GM12878 (cell line): ENCODE results near the gene TCP11. TPM values are rescaled to one million over a fixed set of nuclear protein-coding genes. Genes with fewer than 3 reads are reported as not detected.
A peak's percentile ranks its signal among the peaks of the same experiment; 100 is the strongest.

Experiments
- ATAC-seq: fragments of 200-7000 bp; cut with Tn5 transposase; 3 replicates; pipeline ENCODE4 v1.9.1; 2020; ENCODE audit warnings: mild to moderate bottlenecking, moderate library complexity
- BruUV-seq: library from RNA; stranded (reverse); fragments of 400-500 nt; replicated peaks from 2 replicates; lab custom pipeline; 2021; lab: Mats Ljungman, UMichigan
- CTCF ChIA-PET: fragments of 300-600 bp; sonication (Branson Sonifier 250); formaldehyde crosslinking; extraction: SDS; loops from one replicate; lab custom pipeline; 2021; ENCODE audit warnings: inconsistent platforms; lab: Yijun Ruan, JAX
- POLR2A ChIA-PET: fragments of 350-600 bp; formaldehyde crosslinking; extraction: SDS; loops from one replicate; lab custom pipeline; 2021; ENCODE audit warnings: inconsistent platforms; lab: Charles Lee
- RAD21 ChIA-PET: fragments of 300-600 bp; sonication (Branson Sonifier 250); formaldehyde crosslinking; loops from one replicate; lab custom pipeline; 2023; ENCODE audit warnings: antibody characterized with exemption; ENCODE audit not compliant: unreplicated experiment; lab: Charles Lee
- SMC1A ChIA-PET: fragments of 300-600 bp; sonication (Branson Sonifier 250); formaldehyde crosslinking; loops from one replicate; lab custom pipeline; 2023; ENCODE audit not compliant: unreplicated experiment, uncharacterized antibody; lab: Charles Lee
- DNase-seq: peaks from one replicate; pipeline ENCODE4 v3.0.0-alpha.2; 2011; ENCODE audit warnings: low read depth, low spot score
- FAIRE-seq: peaks from 3 replicates; lab custom pipeline; 2011; peaks lifted over from hg19 to GRCh38; lab: Jason Lieb, UNC
- H2AFZ ChIP-seq: 2 replicates; pipeline ENCODE4 v1.6.0; 2011; ENCODE audit warnings: low read depth, low read length, control low read depth; ENCODE audit not compliant: control insufficient read depth
- H3K27ac ChIP-seq: 2 replicates; pipeline ENCODE4 v1.5.1; 2011; ENCODE audit warnings: control low read depth; ENCODE audit not compliant: control insufficient read depth, insufficient read depth
- H3K27me3 ChIP-seq, 2 experiments: replicated peaks in 1 of 2; 2 replicates each; pipeline versions ENCODE4 v1.6.0 to v1.6.1; 2011; ENCODE audit warnings: low read length in 1 of 2; ENCODE audit not compliant: control insufficient read depth in 2 of 2, insufficient read depth in 2 of 2
- H3K36me3 ChIP-seq, 2 experiments: 2 replicates each; pipeline ENCODE4 v1.5.1; 2011; ENCODE audit warnings: low read length in 1 of 2; ENCODE audit not compliant: control insufficient read depth in 2 of 2, insufficient read depth in 2 of 2
- H3K4me1 ChIP-seq: 2 replicates; pipeline ENCODE4 v1.6.1; 2011; ENCODE audit warnings: mild to moderate bottlenecking, low read length, moderate library complexity, mixed read lengths; ENCODE audit not compliant: control insufficient read depth, insufficient read depth
- H3K4me2 ChIP-seq: 2 replicates; pipeline ENCODE4 v1.6.0; 2011; ENCODE audit warnings: control low read depth; ENCODE audit not compliant: control insufficient read depth, insufficient read depth
- H3K4me3 ChIP-seq: fragments of 200-600 bp; sonication (generic); 2 replicates; pipeline ENCODE4 v1.5.1; 2016
- H3K79me2 ChIP-seq: 2 replicates; pipeline ENCODE4 v1.6.0; 2011; ENCODE audit warnings: low read length; ENCODE audit not compliant: control insufficient read depth, insufficient read depth
- H3K9ac ChIP-seq: 2 replicates; pipeline ENCODE4 v1.8.0; 2011; ENCODE audit warnings: low read length, control low read depth, mixed read lengths; ENCODE audit not compliant: control insufficient read depth, insufficient read depth
- H3K9me3 ChIP-seq: replicated peaks from 3 replicates; pipeline ENCODE4 v1.5.1; 2011; ENCODE audit warnings: mild to moderate bottlenecking, low read length; ENCODE audit not compliant: control insufficient read depth, insufficient read depth
- H4K20me1 ChIP-seq: 2 replicates; pipeline ENCODE4 v1.6.0; 2011; ENCODE audit not compliant: control insufficient read depth, insufficient read depth
- BRCA1 ChIP-seq: IDR thresholded peaks from 2 replicates; pipeline ENCODE4 v1.6.1; 2011; ENCODE audit warnings: low read depth, low read length, improper control_type of control experiment
- CHD2 ChIP-seq: IDR thresholded peaks from 2 replicates; pipeline ENCODE4 v1.6.1; 2011; ENCODE audit warnings: low read depth, low read length, improper control_type of control experiment, borderline replicate concordance
- CREB1 ChIP-seq: IDR thresholded peaks from 2 replicates; pipeline ENCODE4 v1.6.1; 2012; ENCODE audit warnings: low read depth, mild to moderate bottlenecking, inconsistent platforms
- FOXK2 ChIP-seq: fragments of 450-650 bp; IDR thresholded peaks from 2 replicates; pipeline ENCODE4 v1.6.1; 2017; ENCODE audit warnings: mild to moderate bottlenecking, moderate library complexity
- HSF1 ChIP-seq: fragments of 150-350 bp; IDR thresholded peaks from 2 replicates; pipeline ENCODE4 v1.6.1; 2014; ENCODE audit warnings: mild to moderate bottlenecking, low read depth, low read length
- KLF5 ChIP-seq: fragments of 450-650 bp; IDR thresholded peaks from 2 replicates; pipeline ENCODE4 v1.6.1; 2014; ENCODE audit warnings: mild to moderate bottlenecking; ENCODE audit not compliant: partially characterized antibody
- NFIC ChIP-seq: IDR thresholded peaks from 2 replicates; pipeline ENCODE4 v1.6.1; 2012; ENCODE audit warnings: low read depth, mild to moderate bottlenecking, inconsistent platforms, low read length, moderate library complexity
- PML ChIP-seq: IDR thresholded peaks from 2 replicates; pipeline ENCODE4 v1.6.1; 2012; ENCODE audit warnings: low read length, inconsistent platforms
- RBBP5 ChIP-seq: fragments of 200-600 bp; sonication (generic); conservative IDR thresholded peaks from 2 replicates; pipeline ENCODE4 v1.6.1; 2016
- REST ChIP-seq: IDR thresholded peaks from 2 replicates; pipeline ENCODE4 v1.6.1; 2012; ENCODE audit warnings: mild to moderate bottlenecking, low read depth, low read length
- RFX5 ChIP-seq: IDR thresholded peaks from 2 replicates; pipeline ENCODE4 v1.6.1; 2011; ENCODE audit warnings: low read depth, low read length, improper control_type of control experiment
- SUZ12 ChIP-seq: fragments of 200-600 bp; sonication (generic); IDR thresholded peaks from one replicate; pipeline ENCODE4 v1.6.1; 2018; ENCODE audit warnings: antibody characterized with exemption, mild to moderate bottlenecking; ENCODE audit not compliant: unreplicated experiment
- TCF3 ChIP-seq: IDR thresholded peaks from 2 replicates; pipeline ENCODE4 v1.6.1; 2012; ENCODE audit warnings: low read depth, mild to moderate bottlenecking, low read length, borderline replicate concordance; ENCODE audit not compliant: insufficient read depth
- WGBS: methylation state at CpG from one replicate; pipeline ENCODE4 v1.1.6; 2016; ENCODE audit warnings: low lambda C conversion rate; ENCODE audit not compliant: insufficient replicate concordance, insufficient coverage; ENCODE audit errors: missing lambda C conversion rate; 5-methylcytosine and 5-hydroxymethylcytosine counted together
- in situ Hi-C: fragments of 300-500 bp; cut with MboI; formaldehyde crosslinking; loops from 9 replicates; pipeline ENCODE4 v1.14.3; 2018; ENCODE audit warnings: mixed read lengths
- intact Hi-C: fragments of 100-400 bp; cut with micrococcal nuclease; formaldehyde crosslinking; loops from one replicate; pipeline ENCODE4 v1.14.2; 2022; ENCODE audit not compliant: unreplicated experiment
- polyA plus RNA-seq, 11 experiments: library from polyadenylated mRNA; depleted of rRNA in 4 of 11; unstranded in 6 of 11; stranded (reverse) in 5 of 11; fragments of >200 nt; fragmentation: Nextera tagmentation in 4 of 11; fragmentation: Illumina TruSeq in 1 of 11; extraction: Ambion mirVana in 4 of 11; extraction: Trizol in 1 of 11; gene quantifications; 1 replicate in 1 of 11; 2 replicates in 10 of 11; pipeline versions ENCODE4 v1.2.1 to v1.2.3, GENCODE V29; 2011 to 2016; ENCODE audit warnings: inconsistent platforms in 2 of 11, missing spikeins in 2 of 11, low read depth in 1 of 11
- total RNA-seq, 4 experiments: library from RNA; depleted of rRNA in 3 of 4; stranded (reverse); fragments of >200 nt in 3 of 4; fragmentation: Illumina TruSeq in 1 of 4; extraction: Trizol in 1 of 4; gene quantifications; 2 replicates each; pipeline versions ENCODE4 v1.2.1 to v1.2.3, GENCODE V29; 2013 to 2021

Gene TCP11
- total and polyA plus RNA-seq, 10 of the 15 experiments (the other 5 are each of a cell fraction or from before 2014, with no cell fraction given): not detected

GRCh38 chr6:35174088-35174434, 32.9 kb upstream of the TCP11 start:
- ATAC-seq (peak; percentile 63), FAIRE-seq (no peak), DNase-seq (no peak)
- in situ Hi-C loops: no loop called here
- Histone ChIP-seq H3K9me3 (no peaks in the 10 kb centered on the region; the same call in 2 of the 3 replicates), H4K20me1 (no peaks in the 10 kb centered on the region), H3K36me3 (no peaks in the 10 kb centered on the region), H3K9ac (no peak overlapping the region), H3K27me3 (no peaks in the 10 kb centered on the region; a peak in 1 of 4 replicates), H3K4me1 (peaks cover 6% of the 10 kb centered on the region), H3K27ac (no peak overlapping the region), H3K79me2 (no peaks in the 10 kb centered on the region), H3K4me3 (no peak overlapping the region), H2AFZ (no peak overlapping the region), H3K4me2 (no peak overlapping the region)
- BruUV-seq: no TSS peak
- intact Hi-C loops: no loop called here
- SMC1A ChIA-PET: no interaction called here
- RAD21 ChIA-PET: no interaction called here
- POLR2A ChIA-PET: no interaction called here
- WGBS: 0% methylated on average over 2 of the region's 2 CpGs
- TF ChIP-seq SUZ12: no peak
- no peak for TF ChIP-seq FOXK2
- CTCF ChIA-PET: interaction anchor here (1.5 kb wide), 2 partner anchors 31 to 35 kb away, joined by 3 to 8 read pairs; no protein-coding TSS in a partner anchor

GRCh38 chr6:35173427-35174087, 32.4 kb upstream of the TCP11 start:
- in situ Hi-C loops: no loop called here
- intact Hi-C loops: no loop called here
- H2AFZ ChIP-seq: no peak overlapping the region
- no peak overlapping the region for H3K4me3 ChIP-seq
- no peak overlapping the region for H3K27ac ChIP-seq
- no TSS peak for BruUV-seq
- H3K9me3 ChIP-seq: no peaks in the 10 kb centered on the region; the same call in 2 of the 3 replicates
- ChIA-PET RAD21 (no interaction called here), SMC1A (no interaction called here), CTCF (interaction anchor here (1.5 kb wide), 2 partner anchors 32 to 34 kb away, joined by 3 to 8 read pairs; no protein-coding TSS in a partner anchor), POLR2A (no interaction called here)
- H3K79me2 ChIP-seq: no peaks in the 10 kb centered on the region
- no peak for DNase-seq
- 21% methylated on average over 7 of the region's 7 CpGs for WGBS
- H3K27me3 ChIP-seq: no peaks in the 10 kb centered on the region; a peak in 1 of 4 replicates
- H3K36me3 ChIP-seq: no peaks in the 10 kb centered on the region
- H3K9ac ChIP-seq: no peak overlapping the region
- no peak for FAIRE-seq
- no peak overlapping the region for H3K4me2 ChIP-seq
- no peaks in the 10 kb centered on the region for H4K20me1 ChIP-seq
- H3K4me1 ChIP-seq: peaks cover under 1% of the 10 kb centered on the region; the same call in 1 of the 2 replicates
- no peak for ATAC-seq
- TF ChIP-seq RBBP5 (no peak), KLF5 (no peak), TCF3 (no peak), REST (no peak), CREB1 (no peak), PML (no peak), HSF1 (no peak), NFIC (no peak), CHD2 (no peak), BRCA1 (no peak), RFX5 (no peak)
